HepG2 (cell line): ENCODE measurements around the gene VAV2. TPM values are rescaled to one million over a fixed set of nuclear protein-coding genes. Genes with fewer than 3 reads are reported as not detected.

Source experiments
- BCL3 ChIP-seq: sonication (generic); formaldehyde crosslinking; IDR thresholded peaks from 2 replicates; pipeline ENCODE4 v1.5.1; 2020; ENCODE audit warnings: mild to moderate bottlenecking, missing genetic modification reagents, moderate library complexity
- CCDC6 ChIP-seq: sonication (generic); formaldehyde crosslinking; IDR thresholded peaks from 2 replicates; pipeline ENCODE4 v1.8.1; 2022; ENCODE audit warnings: mild to moderate bottlenecking, missing genetic modification reagents, moderate library complexity
- CENPX ChIP-seq: sonication (generic); formaldehyde crosslinking; IDR thresholded peaks from 2 replicates; pipeline ENCODE4 v1.9.0; 2021; ENCODE audit warnings: mild to moderate bottlenecking, missing genetic modification reagents, moderate library complexity
- EP300 ChIP-seq, 3 experiments: sonication (generic) in 1 of 3; formaldehyde crosslinking in 1 of 3; IDR thresholded peaks; 2 replicates each; pipeline versions ENCODE4 v1.5.1 to v1.6.1; 2011 to 2020; ENCODE audit warnings: low read depth in 2 of 3, low read length in 2 of 3, borderline replicate concordance in 1 of 3, improper control_type of control experiment in 1 of 3, mild to moderate bottlenecking in 1 of 3, missing genetic modification reagents in 1 of 3, moderate library complexity in 1 of 3
- FOXA3 ChIP-seq: IDR thresholded peaks from 2 replicates; pipeline ENCODE4 v1.6.1; 2016; ENCODE audit warnings: missing genetic modification reagents, missing compliant biosample characterization
- HMG20B ChIP-seq: conservative IDR thresholded peaks from 2 replicates; pipeline ENCODE4 v1.6.1; 2016; ENCODE audit warnings: missing genetic modification reagents, missing compliant biosample characterization
- IKZF4 ChIP-seq: sonication (generic); formaldehyde crosslinking; IDR thresholded peaks from 2 replicates; pipeline ENCODE4 v1.5.1; 2020; ENCODE audit warnings: borderline replicate concordance, mild to moderate bottlenecking, low read depth, missing genetic modification reagents; ENCODE audit errors: not compliant biosample characterization
- KDM6A ChIP-seq: IDR thresholded peaks from 2 replicates; pipeline ENCODE4 v1.6.1; 2016; ENCODE audit warnings: low read depth
- MLX ChIP-seq: IDR thresholded peaks from 2 replicates; pipeline ENCODE4 v1.6.1; 2016
- NR0B2 ChIP-seq: sonication (generic); formaldehyde crosslinking; IDR thresholded peaks from 2 replicates; pipeline ENCODE4 v1.4.0; 2020; ENCODE audit warnings: mild to moderate bottlenecking, missing genetic modification reagents
- PLSCR1 ChIP-seq: sonication (generic); formaldehyde crosslinking; IDR thresholded peaks from 2 replicates; pipeline ENCODE4 v1.5.0; 2020; ENCODE audit warnings: missing genetic modification reagents, mild to moderate bottlenecking, borderline replicate concordance
- RARA ChIP-seq: IDR thresholded peaks from 2 replicates; pipeline ENCODE4 v1.6.1; 2016; ENCODE audit warnings: missing genetic modification reagents, missing compliant biosample characterization
- SKI ChIP-seq: fragments of 450-650 bp; IDR thresholded peaks from one replicate; pipeline ENCODE4 v1.6.1; 2018; ENCODE audit warnings: mild to moderate bottlenecking; ENCODE audit not compliant: partially characterized antibody
- SMAD9 ChIP-seq: sonication (generic); formaldehyde crosslinking; IDR thresholded peaks from 2 replicates; pipeline ENCODE4 v1.5.1; 2020; ENCODE audit warnings: mild to moderate bottlenecking, missing genetic modification reagents
- TAF15 ChIP-seq: fragments of 200-400 bp; formaldehyde crosslinking; IDR thresholded peaks from one replicate; pipeline ENCODE4 v1.6.1; 2018; ENCODE audit warnings: mild to moderate bottlenecking, low read depth, low read length; ENCODE audit not compliant: poor library complexity, severe bottlenecking
- USF2 ChIP-seq, 2 experiments: sonication (generic) in 1 of 2; formaldehyde crosslinking in 1 of 2; IDR thresholded peaks; 2 replicates each; pipeline versions ENCODE4 v1.5.1 to v1.6.1; 2011 to 2020; ENCODE audit warnings: borderline replicate concordance in 1 of 2, low read depth in 1 of 2, low read length in 1 of 2, mild to moderate bottlenecking in 1 of 2, missing genetic modification reagents in 1 of 2, moderate library complexity in 1 of 2
- ZBTB34 ChIP-seq: sonication (generic); formaldehyde crosslinking; IDR thresholded peaks from 2 replicates; pipeline ENCODE4 v1.8.0; 2022; ENCODE audit warnings: mild to moderate bottlenecking, missing genetic modification reagents
- ZNF136 ChIP-seq: sonication (generic); formaldehyde crosslinking; IDR thresholded peaks from 2 replicates; pipeline ENCODE4 v1.8.1; 2022; ENCODE audit warnings: low read depth, mild to moderate bottlenecking, moderate library complexity, missing genetic modification reagents
- ZNF260 ChIP-seq: sonication (generic); formaldehyde crosslinking; IDR thresholded peaks from 2 replicates; pipeline ENCODE4 v1.4.0; 2020; ENCODE audit warnings: missing genetic modification reagents, low read depth, mild to moderate bottlenecking, borderline replicate concordance
- ZNF343 ChIP-seq: sonication (generic); formaldehyde crosslinking; IDR thresholded peaks from 2 replicates; pipeline ENCODE4 v1.4.0; 2020; ENCODE audit warnings: mild to moderate bottlenecking, missing genetic modification reagents
- ZNF772 ChIP-seq: sonication (generic); formaldehyde crosslinking; IDR thresholded peaks from 2 replicates; pipeline ENCODE4 v1.5.0; 2020; ENCODE audit warnings: mild to moderate bottlenecking, missing genetic modification reagents
- polyA plus RNA-seq, 8 experiments: library from polyadenylated mRNA; depleted of rRNA in 3 of 8; stranded (reverse) in 7 of 8; unstranded in 1 of 8; fragments of >200 nt; fragmentation: Illumina TruSeq in 4 of 8; extraction: Trizol in 4 of 8; gene quantifications; 2 replicates each; pipeline versions ENCODE4 v1.2.1 to v1.2.3, GENCODE V29; 2011 to 2016; ENCODE audit warnings: low read depth in 4 of 8, missing spikeins in 1 of 8, mixed read lengths in 1 of 8; ENCODE audit not compliant: insufficient read depth in 1 of 8
- total RNA-seq, 5 experiments: library from RNA; depleted of rRNA; stranded (reverse); fragments of >200 nt; fragmentation: Illumina TruSeq; extraction: Trizol; gene quantifications; 2 replicates each; pipeline ENCODE4 v1.2.3, GENCODE V29; 2016; ENCODE audit warnings: low read depth in 1 of 5

The VAV2 gene
- total and polyA plus RNA-seq, 2 of the 13 experiments (the other 11 are each of a cell fraction or from before 2014, with no cell fraction given) = 22.5 to 22.9 TPM

- TF ChIP-seq ZBTB34 = no peak
- TF ChIP-seq EP300 (IDR thresholded peaks at IDR 0.05; ENCODE audit: low read depth in 2 of 2, low read length in 2 of 2) = no peak
- TF ChIP-seq EP300 (CRISPR knock-in tag; IDR thresholded peaks at IDR 0.05; ENCODE audit: borderline replicate concordance) = 0 out of 2 replicates have a peak, but pooled peaks have one; percentile 33
- no peak for TF ChIP-seq CENPX (CRISPR knock-in tag)
- peak; percentile 62 for TF ChIP-seq HMG20B (CRISPR knock-in tag)
- no peak for TF ChIP-seq IKZF4 (CRISPR knock-in tag)
- no peak for TF ChIP-seq ZNF343 (CRISPR knock-in tag)
- 0 out of 2 replicates have a peak, but pooled peaks have one; percentile 45 for TF ChIP-seq BCL3 (CRISPR knock-in tag)
- peak; percentile 40; the same call in 1 of the 2 replicates for TF ChIP-seq MLX (CRISPR knock-in tag)
- TF ChIP-seq KDM6A (CRISPR knock-in tag) = 0 out of 2 replicates have a peak, but pooled peaks have one; percentile 16
- TF ChIP-seq CCDC6 (CRISPR knock-in tag) = 0 out of 2 replicates have a peak, but pooled peaks have one; percentile 23
- TF ChIP-seq RARA (CRISPR knock-in tag) = peak; percentile 45; the same call in 1 of the 2 replicates
- no peak for TF ChIP-seq TAF15
- peak; percentile 66 for TF ChIP-seq FOXA3 (CRISPR knock-in tag)
- peak; percentile 45; the same call in 1 of the 2 replicates for TF ChIP-seq ZNF136 (CRISPR knock-in tag)
- no peak for TF ChIP-seq SMAD9 (CRISPR knock-in tag)
- no peak for TF ChIP-seq PLSCR1 (CRISPR knock-in tag)
- 0 out of 2 replicates have a peak, but pooled peaks have one; percentile 65 for TF ChIP-seq ZNF772
- no peak for TF ChIP-seq ZNF260 (CRISPR knock-in tag)
- no peak for TF ChIP-seq USF2 (IDR thresholded peaks at IDR 0.05; ENCODE audit: low read depth, low read length)
- no peak for TF ChIP-seq USF2 (CRISPR knock-in tag; IDR thresholded peaks at IDR 0.05; ENCODE audit: borderline replicate concordance)
- no peak for TF ChIP-seq SKI
- no peak for TF ChIP-seq NR0B2 (CRISPR knock-in tag)
These were observed 249.2 kb downstream of the VAV2 start (continued) for GRCh38 chr9:133742849-133743444.
